Suprapubic skin (tissue), 4 donors: ENCODE data around the gene ELAVL2. TPM values are rescaled to one million over a fixed set of nuclear protein-coding genes. Genes with fewer than 3 reads are reported as not detected.

ENCODE experiments used
- DNase-seq, 2 donors: peaks; one replicate each; pipeline ENCODE4 v3.0.0-alpha.2; 2019; ENCODE audit warnings: low spot score in 2 of 2
- H3K27ac ChIP-seq: fragments of 200-600 bp; sonication (generic); one replicate; pipeline ENCODE4 v1.5.1; 2019
- H3K27me3 ChIP-seq: fragments of 200-600 bp; sonication (generic); one replicate; pipeline ENCODE4 v1.5.1; 2019
- H3K36me3 ChIP-seq: fragments of 200-600 bp; sonication (generic); one replicate; pipeline ENCODE4 v1.5.1; 2019
- H3K4me1 ChIP-seq: fragments of 200-600 bp; sonication (generic); one replicate; pipeline ENCODE4 v1.5.1; 2019
- H3K4me3 ChIP-seq: fragments of 200-600 bp; sonication (generic); one replicate; pipeline ENCODE4 v1.5.1; 2019; ENCODE audit warnings: mild to moderate bottlenecking
- H3K9me3 ChIP-seq: fragments of 200-600 bp; sonication (generic); one replicate; pipeline ENCODE4 v1.5.1; 2019
- CTCF ChIP-seq, 2 donors: fragments of 200-600 bp in 1 of 2; fragments of 450-650 bp in 1 of 2; sonication (generic) in 1 of 2; IDR thresholded peaks; one replicate each; pipeline ENCODE4 v1.5.1; 2016 to 2019; ENCODE audit warnings: antibody characterized with exemption in 2 of 2, mild to moderate bottlenecking in 1 of 2, moderate library complexity in 1 of 2
- EP300 ChIP-seq: sonication (generic); formaldehyde crosslinking; IDR thresholded peaks from one replicate; pipeline ENCODE4 v1.6.1; 2017; ENCODE audit warnings: antibody characterized with exemption
- POLR2A ChIP-seq, 2 donors: fragments of 450-650 bp; IDR thresholded peaks; one replicate each; pipeline ENCODE4 v1.6.1; 2017; ENCODE audit warnings: antibody characterized with exemption in 2 of 2, mild to moderate bottlenecking in 2 of 2, moderate library complexity in 2 of 2
- POLR2AphosphoS5 ChIP-seq, 3 donors: sonication (generic); formaldehyde crosslinking; IDR thresholded peaks; one replicate each; pipeline ENCODE4 v1.6.1; 2017; ENCODE audit warnings: antibody characterized with exemption in 3 of 3
- WGBS: methylation state at CpG from one replicate; pipeline ENCODE4 v1.1.5; 2018; 5-methylcytosine and 5-hydroxymethylcytosine counted together
- total RNA-seq, 4 donors: library from RNA; depleted of rRNA; stranded (reverse); fragments of >200 nt; gene quantifications; one replicate each; pipeline ENCODE4 v1.1.0, GENCODE V29; 2016

Gene ELAVL2
- total RNA-seq, 4 donors from 2014 or later = 0.48 to 0.59 (median 0.55) TPM

DNA sequence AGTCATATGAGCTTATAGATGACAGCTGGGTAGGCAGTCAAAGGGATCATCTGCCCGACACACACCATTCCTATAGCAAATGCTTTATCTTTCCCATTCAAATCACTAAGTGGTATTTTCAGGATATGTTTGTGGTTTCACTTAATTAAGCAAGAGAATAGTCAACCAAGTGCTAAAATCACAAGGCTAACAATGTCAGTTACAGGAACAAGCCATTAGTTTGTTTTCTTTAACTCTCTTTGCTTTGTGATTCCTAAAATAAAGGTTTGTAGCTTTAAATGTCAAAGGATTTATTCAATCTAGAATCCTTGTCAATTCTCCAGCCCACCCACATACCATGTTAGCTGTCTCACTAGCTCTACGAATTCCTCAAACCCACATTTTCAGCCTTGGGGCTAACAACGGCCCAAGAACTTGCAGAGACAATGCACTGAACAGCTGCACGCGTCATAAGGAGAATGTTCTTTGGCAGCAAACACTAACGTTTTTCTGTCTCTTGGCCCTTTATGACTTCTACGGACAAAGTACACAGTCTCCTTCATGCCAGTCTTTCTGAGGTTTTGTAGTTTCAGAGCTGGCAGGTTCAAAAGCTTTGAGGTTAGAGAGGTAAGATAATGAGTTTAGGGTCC, 56.6 kb downstream of the ELAVL2 start:
- 38% methylated on average over 7 of the region's 7 CpGs for WGBS
- Histone ChIP-seq H3K36me3 (no peaks in the 10 kb centered on the region), H3K27me3 (no peaks in the 10 kb centered on the region), H3K27ac (no peak overlapping the region), H3K9me3 (no peaks in the 10 kb centered on the region), H3K4me3 (no peak overlapping the region), H3K4me1 (no peaks in the 10 kb centered on the region)
- DNase-seq = no peak
- TF ChIP-seq POLR2AphosphoS5 (IDR thresholded peaks at IDR 0.05) (no peak), EP300 (no peak), POLR2A (IDR thresholded peaks at IDR 0.05) (no peak), CTCF (IDR thresholded peaks at IDR 0.05) (no peak)

DNA sequence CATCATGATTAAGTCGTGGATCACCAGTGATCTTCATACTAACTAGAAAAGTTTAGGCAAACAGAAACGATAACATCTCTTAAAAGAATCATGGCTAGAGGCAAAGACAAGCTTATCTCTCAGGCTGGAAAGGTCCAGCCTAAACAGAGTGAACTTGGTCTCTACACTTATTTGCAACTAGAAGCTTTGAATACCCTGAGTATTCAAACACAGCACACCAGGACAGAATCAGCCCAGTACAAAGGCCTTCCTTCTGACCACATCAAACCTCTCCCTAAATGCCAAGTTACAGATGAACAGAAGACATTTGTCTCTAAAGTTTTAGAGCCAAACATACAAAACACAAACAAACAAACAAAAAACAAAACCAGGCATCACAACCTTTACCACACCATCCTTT, 57.2 kb downstream of the ELAVL2 start:
- H3K4me3 ChIP-seq = no peak overlapping the region
- no peaks in the 10 kb centered on the region for H3K9me3 ChIP-seq
- DNase-seq = no peak
- no peaks in the 10 kb centered on the region for H3K4me1 ChIP-seq
- H3K27ac ChIP-seq = no peak overlapping the region
- no peak for TF ChIP-seq POLR2A (IDR thresholded peaks at IDR 0.05)
- no peak for TF ChIP-seq EP300
- TF ChIP-seq CTCF (IDR thresholded peaks at IDR 0.05) = no peak
- no peak for TF ChIP-seq POLR2AphosphoS5 (IDR thresholded peaks at IDR 0.05)
- H3K36me3 ChIP-seq = no peaks in the 10 kb centered on the region
- no peaks in the 10 kb centered on the region for H3K27me3 ChIP-seq
- WGBS = 56% methylated on average over 2 of the region's 2 CpGs

DNA sequence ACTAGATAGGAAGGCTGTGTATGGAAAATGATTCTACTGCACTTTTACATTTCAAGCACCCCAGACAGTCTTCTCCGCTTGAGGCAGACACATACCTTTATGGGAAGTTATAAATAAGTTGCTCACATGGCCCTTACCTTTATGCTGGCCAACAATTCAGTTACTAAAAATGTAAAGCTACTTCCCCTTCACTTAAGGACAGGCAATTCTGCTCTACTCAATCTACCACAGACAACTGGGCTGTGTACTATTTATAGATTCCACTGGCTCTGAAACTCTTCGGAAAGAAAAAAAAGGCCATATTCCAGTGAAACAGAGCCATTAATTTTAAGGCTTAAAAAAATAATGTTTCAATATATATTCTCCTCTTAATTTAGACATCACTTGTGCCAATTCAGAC, 59.4 kb downstream of the ELAVL2 start:
- Histone ChIP-seq H3K27me3 (no peaks in the 10 kb centered on the region), H3K4me1 (no peaks in the 10 kb centered on the region), H3K9me3 (no peaks in the 10 kb centered on the region), H3K36me3 (no peaks in the 10 kb centered on the region), H3K4me3 (no peak overlapping the region), H3K27ac (no peak overlapping the region)
- TF ChIP-seq POLR2AphosphoS5 (IDR thresholded peaks at IDR 0.05) (no peak), EP300 (no peak), POLR2A (IDR thresholded peaks at IDR 0.05) (no peak), CTCF (IDR thresholded peaks at IDR 0.05) (no peak)
- WGBS = 64% methylated on average over 2 of the region's 2 CpGs
- no peak for DNase-seq

DNA sequence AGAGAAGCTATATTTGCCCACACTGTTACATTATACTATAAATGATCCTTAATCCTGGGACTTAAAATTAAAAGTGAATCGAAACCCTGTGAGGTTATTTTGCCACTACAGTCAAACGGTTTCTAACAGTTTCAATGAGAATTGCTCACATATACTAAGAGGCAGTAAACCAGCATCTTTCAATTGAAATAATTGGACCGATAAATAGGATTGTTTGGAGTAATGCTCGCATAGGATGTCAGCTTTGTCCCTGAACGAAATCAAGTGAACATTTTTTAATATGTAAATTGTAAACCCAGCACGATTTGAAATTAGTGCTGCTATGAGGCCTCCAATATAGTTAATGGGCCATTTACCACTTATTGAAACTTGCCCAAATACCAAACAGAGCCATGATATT, 60.5 kb downstream of the ELAVL2 start:
- Histone ChIP-seq H3K36me3 (no peaks in the 10 kb centered on the region), H3K4me1 (no peaks in the 10 kb centered on the region), H3K27ac (no peak overlapping the region), H3K4me3 (no peak overlapping the region), H3K9me3 (no peaks in the 10 kb centered on the region), H3K27me3 (no peaks in the 10 kb centered on the region)
- 88% methylated on average over 6 of the region's 6 CpGs for WGBS
- TF ChIP-seq CTCF (IDR thresholded peaks at IDR 0.05) (no peak), EP300 (no peak), POLR2A (IDR thresholded peaks at IDR 0.05) (no peak), POLR2AphosphoS5 (IDR thresholded peaks at IDR 0.05) (no peak)
- no peak for DNase-seq

- no peaks in the 10 kb centered on the region for H3K36me3 ChIP-seq
- no peaks in the 10 kb centered on the region for H3K27me3 ChIP-seq
- no peaks in the 10 kb centered on the region for H3K4me1 ChIP-seq
- DNase-seq = no peak
- WGBS = 95% methylated on average over 3 of the region's 3 CpGs
- no peak for TF ChIP-seq POLR2A (IDR thresholded peaks at IDR 0.05)
- H3K4me3 ChIP-seq = no peak overlapping the region
- no peak overlapping the region for H3K27ac ChIP-seq
- H3K9me3 ChIP-seq = no peaks in the 10 kb centered on the region
Observed at GRCh38 chr9:23764219-23764618, 61.8 kb downstream of the ELAVL2 start.

DNA sequence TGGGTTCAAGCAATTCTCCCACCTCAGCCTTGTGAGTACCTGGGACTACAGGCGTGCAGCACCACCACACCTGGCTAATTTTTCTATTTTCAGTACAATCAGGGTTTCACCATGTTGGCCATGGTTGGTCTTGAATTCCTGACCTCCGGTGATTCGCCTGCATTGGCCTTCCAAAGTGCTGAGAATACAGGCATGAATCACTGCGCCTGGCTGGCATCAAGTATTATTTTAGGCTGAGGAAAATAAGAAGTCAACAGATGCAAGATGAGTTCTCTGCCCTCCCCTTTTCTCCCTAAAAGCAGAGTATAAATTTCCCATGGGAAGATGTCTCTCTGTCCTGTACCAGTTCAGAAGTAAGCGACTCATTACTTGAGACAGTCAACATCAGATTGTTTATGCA, 71.5 kb downstream of the ELAVL2 start:
- Histone ChIP-seq H3K4me3 (no peak overlapping the region), H3K36me3 (no peaks in the 10 kb centered on the region), H3K27ac (no peak overlapping the region), H3K4me1 (no peaks in the 10 kb centered on the region), H3K27me3 (no peaks in the 10 kb centered on the region), H3K9me3 (no peaks in the 10 kb centered on the region)
- 94% methylated on average over 5 of the region's 5 CpGs for WGBS
- no peak for TF ChIP-seq CTCF (IDR thresholded peaks at IDR 0.05)
- no peak for TF ChIP-seq POLR2AphosphoS5 (IDR thresholded peaks at IDR 0.05)
- no peak for TF ChIP-seq EP300
- TF ChIP-seq POLR2A (IDR thresholded peaks at IDR 0.05) = no peak
- DNase-seq = no peak
